ENCODE results near the gene S100Z. TPM values are rescaled to one million over a fixed set of nuclear protein-coding genes. Genes with fewer than 3 reads are reported as not detected.
"Not testable (repeated sequence)": the region's sequence is repeated elsewhere in the genome, so short reads cannot be mapped to it uniquely, and the experiment has no call there.

The S100Z gene
- total and polyA plus RNA-seq, 5 experiments from 2014 or later, result not detected

GRCh38 chr5:76945238-76945637 lies 95.4 kb downstream of the S100Z start:
- DNase-seq, H3K4me3 Mint-ChIP-seq, H3K36me3 Mint-ChIP-seq, H3K9me3 Mint-ChIP-seq, POLR2A ChIA-PET, H3K27ac Mint-ChIP-seq, H3K4me1 Mint-ChIP-seq, ATAC-seq: not testable (repeated sequence)
- H3K27me3 Mint-ChIP-seq, result peaks cover 0 to 20% (median 11%) of the 10 kb centered on the region in 5 donors

GRCh38 chr5:76946090-76946489 lies 96.3 kb downstream of the S100Z start:
- no peak overlapping the region for H3K27ac Mint-ChIP-seq

GRCh38 chr5:76947082-76947503 lies 97.3 kb downstream of the S100Z start:
- H3K36me3 Mint-ChIP-seq, result no peaks in the 10 kb centered on the region
- DNase-seq, result no peak
- H3K4me1 Mint-ChIP-seq, result no peaks in the 10 kb centered on the region
- no peak overlapping the region for H3K27ac Mint-ChIP-seq
- no peak overlapping the region for H3K4me3 Mint-ChIP-seq
- ATAC-seq, result no peak
- peaks cover 11 to 25% (median 13%) of the 10 kb centered on the region in 5 donors for H3K27me3 Mint-ChIP-seq
- H3K9me3 Mint-ChIP-seq, result no peaks in the 10 kb centered on the region
- POLR2A ChIA-PET, result no interaction called here

More at GRCh38 chr5:76946090-76946489, 96.3 kb downstream of the S100Z start:
- Mint-ChIP-seq H3K4me1 (no peaks in the 10 kb centered on the region), H3K4me3 (no peak overlapping the region), H3K27me3 (peaks cover 5 to 21% (median 11%) of the 10 kb centered on the region in 5 donors), H3K9me3 (peaks cover 0 to 4% (median 0%) of the 10 kb centered on the region in 9 donors), H3K36me3 (no peaks in the 10 kb centered on the region)
- DNase-seq (no peak), ATAC-seq (no peak)
- POLR2A ChIA-PET, result no interaction called here

- Mint-ChIP-seq H3K27ac (no peak within 1 kb of the TSS), H3K9me3 (no peaks in the 10 kb centered on the region), H3K27me3 (peaks cover 26 to 40% (median 39%) of the 10 kb centered on the region in 5 donors), H3K4me1 (peaks cover 7 to 18% (median 10%) of the 10 kb centered on the region in 4 donors), H3K36me3 (no peaks in the 10 kb centered on the region), H3K4me3 (peak within 1 kb of the TSS in 6 of 10 donors; percentile 10 to 45 (median 32))
- DNase-seq (no peak), ATAC-seq (no peak)
- POLR2A ChIA-PET, result no interaction called here
These were observed 103.2 kb downstream of the S100Z start, which contains the start of gene CRHBP for GRCh38 chr5:76952795-76953536. Gene CRHBP, plus strand, starts transcription at chr5:76953045. Its CDS starts 90 bp downstream, at chr5:76953135.

- Mint-ChIP-seq H3K27ac (no peak overlapping the region), H3K4me3 (peak overlapping the region in 6 of 10 donors; percentile 10 to 49 (median 32)), H3K27me3 (peaks cover 21 to 40% (median 33%) of the 10 kb centered on the region in 5 donors), H3K9me3 (no peaks in the 10 kb centered on the region), H3K4me1 (peaks cover 7 to 18% (median 10%) of the 10 kb centered on the region in 4 donors), H3K36me3 (no peaks in the 10 kb centered on the region)
- DNase-seq (no peak), ATAC-seq (no peak)
- POLR2A ChIA-PET, result no interaction called here
These were observed 104.0 kb downstream of the S100Z start for GRCh38 chr5:76953551-76954382.

GRCh38 chr5:76954383-76954763 lies 104.6 kb downstream of the S100Z start:
- DNase-seq, result no peak
- H3K36me3 Mint-ChIP-seq, result no peaks in the 10 kb centered on the region
- peaks cover 7 to 18% (median 10%) of the 10 kb centered on the region in 4 donors for H3K4me1 Mint-ChIP-seq
- H3K9me3 Mint-ChIP-seq, result no peaks in the 10 kb centered on the region
- H3K27ac Mint-ChIP-seq, result no peak overlapping the region
- H3K27me3 Mint-ChIP-seq, result peaks cover 20 to 40% (median 31%) of the 10 kb centered on the region in 5 donors
- no peak for ATAC-seq
- POLR2A ChIA-PET, result no interaction called here
- peak overlapping the region in 5 of 10 donors; percentile 11 to 49 (median 30) for H3K4me3 Mint-ChIP-seq

GRCh38 chr5:76956033-76956432 lies 106.2 kb downstream of the S100Z start:
- Mint-ChIP-seq H3K27me3 (peaks cover 20 to 36% (median 31%) of the 10 kb centered on the region in 5 donors), H3K27ac (no peak overlapping the region), H3K4me3 (no peak overlapping the region), H3K36me3 (no peaks in the 10 kb centered on the region), H3K9me3 (no peaks in the 10 kb centered on the region), H3K4me1 (peaks cover 10 to 18% (median 15%) of the 10 kb centered on the region in 4 donors)
- POLR2A ChIA-PET, result no interaction called here
- no peak for ATAC-seq
- no peak for DNase-seq

GRCh38 chr5:76958991-76959767 lies 109.4 kb downstream of the S100Z start:
- DNase-seq (no peak), ATAC-seq (no peak)
- POLR2A ChIA-PET, result no interaction called here
- peaks cover 14 to 20% (median 15%) of the 10 kb centered on the region in 5 donors for H3K27me3 Mint-ChIP-seq
- no peaks in the 10 kb centered on the region for H3K9me3 Mint-ChIP-seq
- no peak overlapping the region for H3K4me3 Mint-ChIP-seq
- H3K27ac Mint-ChIP-seq, result no peak overlapping the region
- H3K36me3 Mint-ChIP-seq, result no peaks in the 10 kb centered on the region
- peaks cover 4 to 13% (median 6%) of the 10 kb centered on the region in 4 donors for H3K4me1 Mint-ChIP-seq

- no peak for ATAC-seq
- POLR2A ChIA-PET, result no interaction called here
- Mint-ChIP-seq H3K27ac (no peak overlapping the region), H3K4me3 (no peak overlapping the region), H3K9me3 (no peaks in the 10 kb centered on the region), H3K36me3 (no peaks in the 10 kb centered on the region), H3K4me1 (peaks cover 0 to 7% (median 3%) of the 10 kb centered on the region in 4 donors), H3K27me3 (peaks cover 5 to 11% (median 11%) of the 10 kb centered on the region in 5 donors)
- DNase-seq, result no peak
These were observed 110.3 kb downstream of the S100Z start for GRCh38 chr5:76960004-76960625.

GRCh38 chr5:76964060-76964459 lies 114.2 kb downstream of the S100Z start:
- no peak overlapping the region for H3K27ac Mint-ChIP-seq
- ATAC-seq (no peak), DNase-seq (no peak)
- H3K27me3 Mint-ChIP-seq, result peaks cover 0 to 7% (median 6%) of the 10 kb centered on the region in 5 donors
- no peak overlapping the region for H3K4me3 Mint-ChIP-seq
- no peaks in the 10 kb centered on the region for H3K9me3 Mint-ChIP-seq
- no peaks in the 10 kb centered on the region for H3K36me3 Mint-ChIP-seq
- peaks cover 0 to 7% (median 3%) of the 10 kb centered on the region in 4 donors for H3K4me1 Mint-ChIP-seq
- POLR2A ChIA-PET, result no interaction called here

Data from naive thymus-derived CD8-positive, alpha-beta T cell (primary cell).